Neural cell (in vitro differentiated cells): Measurements from ENCODE around the gene ACSM6. TPM values are rescaled to one million over a fixed set of nuclear protein-coding genes. Genes with fewer than 3 reads are reported as not detected.

Experiments used
- H2AFZ ChIP-seq: fragments of 200-600, 300-800 bp; sonication (generic), shearing (Covaris generic); 2 replicates; pipeline ENCODE4 v1.6.0; 2014; ENCODE audit warnings: low read depth, mild to moderate bottlenecking, antibody characterized with exemption, low read length, moderate library complexity
- H3F3A ChIP-seq: fragments of 200-600 bp; shearing (Covaris generic); 2 replicates; pipeline ENCODE4 v1.6.1; 2016; ENCODE audit warnings: mild to moderate bottlenecking, moderate library complexity, mixed read lengths, antibody characterized with exemption, low read length; ENCODE audit not compliant: insufficient read depth, poor library complexity, severe bottlenecking
- H3K27ac ChIP-seq: fragments of 200-600, 300-800 bp; sonication (generic), shearing (Covaris generic); 2 replicates; pipeline ENCODE4 v1.5.1; 2014; ENCODE audit warnings: mild to moderate bottlenecking, low read length, moderate library complexity
- H3K27me3 ChIP-seq: fragments of 300-800, 200-600 bp; sonication (generic), shearing (Covaris generic); 2 replicates; pipeline ENCODE4 v1.6.0; 2014; ENCODE audit warnings: mild to moderate bottlenecking, low read depth, low read length, moderate library complexity; ENCODE audit not compliant: insufficient read depth
- H3K36me3 ChIP-seq: fragments of 300-800, 200-600 bp; sonication (generic), shearing (Covaris generic); 2 replicates; pipeline ENCODE4 v1.5.1; 2014; ENCODE audit warnings: mild to moderate bottlenecking, antibody characterized with exemption, low read length, moderate library complexity; ENCODE audit not compliant: insufficient read depth
- H3K4me2 ChIP-seq: fragments of 300-800, 200-600 bp; sonication (generic), shearing (Covaris generic); 2 replicates; pipeline ENCODE4 v1.6.0; 2014; ENCODE audit warnings: mild to moderate bottlenecking, low read length
- H3K4me3 ChIP-seq: fragments of 300-800, 200-600 bp; sonication (generic), shearing (Covaris generic); 2 replicates; pipeline ENCODE4 v1.5.1; 2014; ENCODE audit warnings: mild to moderate bottlenecking, low read length, moderate library complexity
- H3K79me2 ChIP-seq: fragments of 200-600 bp; shearing (Covaris generic); replicated peaks from 2 replicates; pipeline ENCODE4 v1.6.0; 2014; ENCODE audit warnings: mild to moderate bottlenecking, low read length, moderate library complexity; ENCODE audit not compliant: insufficient read depth
- H3K9ac ChIP-seq: fragments of 300-800, 200-600 bp; sonication (generic), shearing (Covaris generic); 2 replicates; pipeline ENCODE4 v1.6.1; 2016; ENCODE audit warnings: mild to moderate bottlenecking, low read length, mixed read lengths
- H3K9me2 ChIP-seq: fragments of 200-600 bp; shearing (Covaris generic); 2 replicates; pipeline ENCODE4 v1.6.1; 2016; ENCODE audit warnings: mild to moderate bottlenecking, low read length, mixed read lengths; ENCODE audit not compliant: insufficient read depth
- H3K9me3 ChIP-seq: fragments of 200-600, 300-800 bp; sonication (generic), shearing (Covaris generic); 2 replicates; pipeline ENCODE4 v1.6.1; 2016; ENCODE audit warnings: mild to moderate bottlenecking, mixed run types, low read length, moderate library complexity, mixed read lengths
- H4K20me1 ChIP-seq: fragments of 200-600 bp; shearing (Covaris generic); 2 replicates; pipeline ENCODE4 v1.6.1; 2016; ENCODE audit warnings: mild to moderate bottlenecking, mixed run types; ENCODE audit not compliant: insufficient read depth
- CTCF ChIP-seq: fragments of 450-650 bp; IDR thresholded peaks from 2 replicates; pipeline ENCODE4 v1.5.1; 2014; ENCODE audit warnings: antibody characterized with exemption, mild to moderate bottlenecking, moderate library complexity; ENCODE audit not compliant: poor library complexity, severe bottlenecking
- EP300 ChIP-seq: fragments of 450-650 bp; conservative IDR thresholded peaks from 2 replicates; pipeline ENCODE4 v1.6.1; 2014; ENCODE audit warnings: antibody characterized with exemption, mild to moderate bottlenecking, moderate library complexity; ENCODE audit not compliant: poor library complexity, severe bottlenecking
- EZH2 ChIP-seq: fragments of 200-600, 300-800 bp; shearing (Covaris generic), sonication (generic); IDR thresholded peaks from 2 replicates; pipeline ENCODE4 v1.6.1; 2014; ENCODE audit warnings: antibody characterized with exemption, low read length, borderline replicate concordance, mild to moderate bottlenecking; ENCODE audit not compliant: insufficient read depth, poor library complexity, severe bottlenecking
- MXI1 ChIP-seq: fragments of 450-650 bp; conservative IDR thresholded peaks from 2 replicates; pipeline ENCODE4 v1.6.1; 2014; ENCODE audit warnings: antibody characterized with exemption, mild to moderate bottlenecking; ENCODE audit not compliant: poor library complexity, severe bottlenecking
- POLR2AphosphoS5 ChIP-seq: IDR thresholded peaks from 2 replicates; pipeline ENCODE4 v1.6.1; 2012
- RAD21 ChIP-seq: fragments of 450-650 bp; conservative IDR thresholded peaks from 2 replicates; pipeline ENCODE4 v1.6.1; 2014; ENCODE audit warnings: antibody characterized with exemption, mild to moderate bottlenecking, moderate library complexity
- REST ChIP-seq: IDR thresholded peaks from 2 replicates; pipeline ENCODE4 v1.6.1; 2012; ENCODE audit warnings: borderline replicate concordance
- SMC3 ChIP-seq: fragments of 450-650 bp; conservative IDR thresholded peaks from 2 replicates; pipeline ENCODE4 v1.6.1; 2014; ENCODE audit warnings: antibody characterized with exemption, mild to moderate bottlenecking, moderate library complexity; ENCODE audit not compliant: poor library complexity
- TAF1 ChIP-seq: IDR thresholded peaks from 2 replicates; pipeline ENCODE4 v1.6.1; 2012; ENCODE audit warnings: low read depth
- polyA plus RNA-seq: library from polyadenylated mRNA; depleted of rRNA; stranded (reverse); fragments of >200 nt; gene quantifications from 2 replicates; pipeline ENCODE4 v1.2.3, GENCODE V29; 2014

Gene ACSM6
- polyA plus RNA-seq, 1 donor from 2014 or later: not detected

- Histone ChIP-seq H3K79me2 (no peaks in the 10 kb centered on the region), H3F3A (no peaks in the 10 kb centered on the region), H3K9ac (no peak overlapping the region), H3K27ac (no peak overlapping the region), H3K4me3 (no peak overlapping the region), H3K9me2 (no peaks in the 10 kb centered on the region), H4K20me1 (no peaks in the 10 kb centered on the region), H2AFZ (no peak overlapping the region), H3K9me3 (no peaks in the 10 kb centered on the region), H3K36me3 (no peaks in the 10 kb centered on the region), H3K4me2 (no peak overlapping the region), H3K27me3 (no peaks in the 10 kb centered on the region)
- TF ChIP-seq POLR2AphosphoS5 (no peak), REST (no peak), RAD21 (no peak)
Measured at GRCh38 chr10:95178797-95179196, 15.2 kb upstream of the ACSM6 start.

DNA sequence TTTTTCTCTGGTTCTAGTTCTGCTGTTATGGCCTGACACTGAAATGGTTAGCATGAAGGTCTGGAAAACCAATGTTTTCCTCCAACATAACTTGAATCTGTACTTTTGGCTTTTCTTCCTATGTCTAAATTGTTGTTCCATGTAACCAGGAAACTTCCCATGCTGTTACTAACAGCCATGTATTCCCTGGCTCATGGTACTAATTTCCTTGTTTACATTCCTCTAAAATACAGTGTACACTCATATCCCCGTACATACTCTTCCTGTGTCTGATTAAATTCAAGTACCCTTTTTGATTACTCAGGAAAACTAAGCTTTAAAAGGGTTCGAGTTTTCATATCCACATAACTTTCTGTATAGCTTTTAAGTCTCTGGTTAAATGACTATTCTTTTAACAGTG, 12.3 kb upstream of the ACSM6 start:
- Histone ChIP-seq H3K27ac (no peak overlapping the region), H3K79me2 (no peaks in the 10 kb centered on the region), H3K4me2 (no peak overlapping the region), H3K9me3 (no peaks in the 10 kb centered on the region), H3F3A (no peaks in the 10 kb centered on the region), H3K36me3 (no peaks in the 10 kb centered on the region), H3K9me2 (no peaks in the 10 kb centered on the region), H3K27me3 (no peaks in the 10 kb centered on the region), H2AFZ (no peak overlapping the region), H4K20me1 (no peaks in the 10 kb centered on the region), H3K9ac (no peak overlapping the region), H3K4me3 (no peak overlapping the region)
- TF ChIP-seq EZH2: no peak

GRCh38 chr10:95183271-95184230, 10.5 kb upstream of the ACSM6 start:
- H3F3A ChIP-seq: no peaks in the 10 kb centered on the region
- TF ChIP-seq MXI1 (peak; percentile 31), EZH2 (no peak), CTCF (peak; percentile 83), POLR2AphosphoS5 (no peak), EP300 (no peak), REST (no peak), SMC3 (peak; percentile 70), RAD21 (peak; percentile 64), TAF1 (no peak)
- H3K36me3 ChIP-seq: no peaks in the 10 kb centered on the region
- no peaks in the 10 kb centered on the region for H3K79me2 ChIP-seq
- no peaks in the 10 kb centered on the region for H3K27me3 ChIP-seq
- no peaks in the 10 kb centered on the region for H3K9me3 ChIP-seq
- H3K27ac ChIP-seq: no peak overlapping the region
- H2AFZ ChIP-seq: no peak overlapping the region
- peak overlapping the region; percentile 68 for H3K4me3 ChIP-seq
- H4K20me1 ChIP-seq: no peaks in the 10 kb centered on the region
- peak overlapping the region; percentile 2 for H3K4me2 ChIP-seq
- H3K9ac ChIP-seq: peak overlapping the region; percentile 50
- no peaks in the 10 kb centered on the region for H3K9me2 ChIP-seq
